OCI-LY7 (cell line): ENCODE data around the gene NUDCD3. TPM values are rescaled to one million over a fixed set of nuclear protein-coding genes. Genes with fewer than 3 reads are reported as not detected.

ENCODE experiments used
- BruUV-seq: library from RNA; stranded (reverse); fragments of 400-500 nt; replicated peaks from 2 replicates; lab custom pipeline; 2021; lab: Mats Ljungman, UMichigan
- CTCF ChIA-PET: fragments of 300-600 bp; sonication (Branson Sonifier 250); formaldehyde crosslinking; loops from one replicate; lab custom pipeline; 2022; ENCODE audit warnings: antibody characterized with exemption; ENCODE audit not compliant: unreplicated experiment; lab: Charles Lee
- POLR2A ChIA-PET: fragments of 300-600 bp; sonication (Branson Sonifier 250); formaldehyde crosslinking; loops from one replicate; lab custom pipeline; 2022; ENCODE audit warnings: antibody characterized with exemption; lab: Charles Lee
- DNase-seq: peaks from one replicate; pipeline ENCODE4 v3.0.0-alpha.2; 2015; ENCODE audit warnings: low spot score
- H2AFZ ChIP-seq: fragments of 200-600 bp; sonication (generic), shearing (Covaris generic); 2 replicates; pipeline ENCODE4 v1.6.1; 2014; ENCODE audit warnings: mild to moderate bottlenecking, antibody characterized with exemption, low read length, moderate library complexity
- H3K27ac ChIP-seq: fragments of 200-600 bp; sonication (generic); 2 replicates; pipeline ENCODE4 v1.5.1; 2014; ENCODE audit warnings: mixed run types, low read depth, mild to moderate bottlenecking, moderate library complexity, low read length, inconsistent platforms; ENCODE audit not compliant: poor library complexity, severe bottlenecking
- H3K36me3 ChIP-seq: fragments of 200-600 bp; sonication (generic); 2 replicates; pipeline ENCODE4 v1.6.1; 2014; ENCODE audit warnings: mild to moderate bottlenecking, antibody characterized with exemption, low read length, moderate library complexity, mixed read lengths; ENCODE audit not compliant: insufficient read depth
- H3K4me1 ChIP-seq: fragments of 200-600 bp; sonication (generic); 2 replicates; pipeline ENCODE4 v1.5.1; 2014; ENCODE audit warnings: mild to moderate bottlenecking, low read length; ENCODE audit not compliant: insufficient read depth, poor library complexity, severe bottlenecking
- H3K4me2 ChIP-seq: fragments of 200-600 bp; sonication (generic); 2 replicates; pipeline ENCODE4 v1.6.1; 2014; ENCODE audit warnings: mild to moderate bottlenecking, low read length
- H3K4me3 ChIP-seq: fragments of 200-600 bp; sonication (generic); 2 replicates; pipeline ENCODE4 v1.5.1; 2014; ENCODE audit warnings: mild to moderate bottlenecking, low read depth, low read length; ENCODE audit not compliant: poor library complexity, severe bottlenecking
- H3K79me2 ChIP-seq: fragments of 200-600 bp; sonication (generic); 2 replicates; pipeline ENCODE4 v1.6.1; 2016; ENCODE audit warnings: low read depth, mild to moderate bottlenecking, low read length, moderate library complexity, mixed read lengths; ENCODE audit not compliant: insufficient read depth
- H3K9me2 ChIP-seq: fragments of 200-600 bp; sonication (generic); 2 replicates; pipeline ENCODE4 v1.6.1; 2016; ENCODE audit warnings: mild to moderate bottlenecking, low read length, mixed read lengths; ENCODE audit not compliant: insufficient read depth
- H3K9me3 ChIP-seq: fragments of 200-600 bp; sonication (generic); 2 replicates; pipeline ENCODE4 v1.6.1; 2014; ENCODE audit warnings: mild to moderate bottlenecking, mixed run types, low read length, mixed read lengths
- H4K20me1 ChIP-seq: fragments of 200-600 bp; sonication (generic); 2 replicates; pipeline ENCODE4 v1.6.1; 2014; ENCODE audit warnings: mild to moderate bottlenecking, antibody characterized with exemption, low read length, moderate library complexity, mixed read lengths; ENCODE audit not compliant: insufficient read depth
- CTCF ChIP-seq: fragments of 200-600 bp; sonication (generic); conservative IDR thresholded peaks from 2 replicates; pipeline ENCODE4 v1.5.1; 2014; ENCODE audit warnings: mild to moderate bottlenecking, antibody characterized with exemption, low read length, moderate library complexity, mixed read lengths
- EZH2phosphoT487 ChIP-seq: fragments of 200-600 bp; sonication (generic); IDR thresholded peaks from 2 replicates; pipeline ENCODE4 v1.6.1; 2018; ENCODE audit warnings: low read depth, borderline replicate concordance, mild to moderate bottlenecking, mixed run types, antibody characterized with exemption, low read length, moderate library complexity, mixed read lengths
- intact Hi-C: fragments of 100-400 bp; cut with micrococcal nuclease; formaldehyde crosslinking; loops from one replicate; pipeline ENCODE4 v1.10.0; 2022; ENCODE audit not compliant: unreplicated experiment
- total RNA-seq, 2 experiments: library from RNA; depleted of rRNA in 1 of 2; stranded (reverse); fragments of >200 nt in 1 of 2; shearing (Covaris generic) in 1 of 2; gene quantifications; 2 replicates each; pipeline ENCODE4 v1.2.3, GENCODE V29; 2014 to 2022

NUDCD3 gene
- total RNA-seq, 2 experiments from 2014 or later, result 57.0 to 108 TPM

- Histone ChIP-seq H3K9me2 (no peaks in the 10 kb centered on the region), H3K4me3 (no peak overlapping the region), H2AFZ (no peak overlapping the region), H4K20me1 (no peaks in the 10 kb centered on the region), H3K79me2 (peaks cover 20% of the 10 kb centered on the region), H3K36me3 (peaks cover 97% of the 10 kb centered on the region), H3K4me1 (peaks cover 33% of the 10 kb centered on the region), H3K4me2 (no peak overlapping the region), H3K9me3 (peaks cover 9% of the 10 kb centered on the region), H3K27ac (no peak overlapping the region)
- intact Hi-C loops, result loop anchor here (1.0 to 5.0 kb wide), 6 partner anchors 47 to 264 kb away; no protein-coding TSS in a partner anchor
- POLR2A ChIA-PET, result no interaction called here
- CTCF ChIA-PET, result no interaction called here
- DNase-seq, result no peak
- BruUV-seq, result no TSS peak
- TF ChIP-seq EZH2phosphoT487 (no peak), CTCF (no peak)
These were observed 12.5 kb downstream of the NUDCD3 start for GRCh38 chr7:44477938-44478337.

- Histone ChIP-seq H3K27ac (no peak overlapping the region), H2AFZ (no peak overlapping the region), H3K36me3 (peaks cover 97% of the 10 kb centered on the region), H3K79me2 (peaks cover 27% of the 10 kb centered on the region), H3K4me2 (no peak overlapping the region), H4K20me1 (no peaks in the 10 kb centered on the region), H3K4me3 (no peak overlapping the region), H3K4me1 (peaks cover 33% of the 10 kb centered on the region), H3K9me3 (peaks cover 2% of the 10 kb centered on the region), H3K9me2 (no peaks in the 10 kb centered on the region)
- intact Hi-C loops, result loop anchor here (1.0 to 5.0 kb wide), 6 partner anchors 46 to 263 kb away; no protein-coding TSS in a partner anchor
- TF ChIP-seq CTCF, result peak; percentile 97
- TF ChIP-seq EZH2phosphoT487, result no peak
- CTCF ChIA-PET, result no interaction called here
- POLR2A ChIA-PET, result no interaction called here
- BruUV-seq, result no TSS peak
- peak; percentile 75 for DNase-seq
These were observed 13.2 kb downstream of the NUDCD3 start for GRCh38 chr7:44477063-44477830.

- Histone ChIP-seq H3K4me1 (peaks cover 33% of the 10 kb centered on the region), H3K27ac (no peak overlapping the region), H3K4me3 (no peak overlapping the region), H3K9me3 (no peaks in the 10 kb centered on the region), H2AFZ (no peak overlapping the region), H3K4me2 (no peak overlapping the region), H4K20me1 (no peaks in the 10 kb centered on the region), H3K9me2 (no peaks in the 10 kb centered on the region), H3K79me2 (peaks cover 35% of the 10 kb centered on the region), H3K36me3 (peaks cover 97% of the 10 kb centered on the region)
- no TSS peak for BruUV-seq
- intact Hi-C loops, result loop anchor here (5.0 kb wide), 1 partner anchor 91 kb away; no protein-coding TSS in a partner anchor
- TF ChIP-seq EZH2phosphoT487, result no peak
- TF ChIP-seq CTCF, result no peak
- DNase-seq, result no peak
- ChIA-PET CTCF (interaction anchor here (1.3 kb wide), 1 partner anchor 8 kb away, joined by 3 read pairs; no protein-coding TSS in a partner anchor), POLR2A (no interaction called here)
These were observed 14.1 kb downstream of the NUDCD3 start for GRCh38 chr7:44476313-44476712.
